ENCODE results near the gene FAU. TPM values are rescaled to one million over a fixed set of nuclear protein-coding genes. Genes with fewer than 3 reads are reported as not detected.

FAU gene
- total and polyA plus RNA-seq, 9 of the 15 experiments (the other 6 are each of a cell fraction or from before 2014, with no cell fraction given), result 433 to 1,827 (median 942) TPM

- TF ChIP-seq THAP12 (CRISPR knock-in tag; IDR thresholded peaks at IDR 0.05) (peak; percentile 35), UBTF (IDR thresholded peaks at IDR 0.05; ENCODE audit: borderline replicate concordance in 1 of 2, low read depth in 2 of 2, low read length in 2 of 2) (peak; percentile 44 to 48; a peak in 1 of 4 replicates), BDP1 (IDR thresholded peaks at IDR 0.05; ENCODE audit: insufficient read depth, insufficient read length) (no peak), NFIX (CRISPR knock-in tag; IDR thresholded peaks at IDR 0.05; ENCODE audit: low read depth) (no peak), ZNF184 (CRISPR knock-in tag; IDR thresholded peaks at IDR 0.05) (no peak), GABPB1 (CRISPR knock-in tag; IDR thresholded peaks at IDR 0.05) (peak; percentile 69), FOXA1 (IDR thresholded peaks at IDR 0.05; ENCODE audit: borderline replicate concordance) (no peak), PRDM10 (IDR thresholded peaks at IDR 0.05; ENCODE audit: partially characterized antibody) (peak; percentile 66), ZBTB33 (CRISPR knock-in tag; IDR thresholded peaks at IDR 0.05) (peak; percentile 43; the same call in 1 of the 2 replicates), KDM2B (CRISPR knock-in tag; IDR thresholded peaks at IDR 0.05) (0 out of 2 replicates have a peak, but pooled peaks have one; percentile 57), ZNF512 (tag; IDR thresholded peaks at IDR 0.05) (no peak)
Measured at GRCh38 chr11:65112546-65113360, 9.2 kb downstream of the FAU start (continued).
